Suppressor macrophage (primary cell): ENCODE data around the gene SLC27A4.
"Not testable (repeated sequence)": the region's sequence is repeated elsewhere in the genome, so short reads cannot be mapped to it uniquely, and the experiment has no call there.

Experiments used
- DNase-seq, 4 experiments: peaks; one replicate each; pipeline ENCODE4 v3.0.0-alpha.2; 2020 to 2022

The SLC27A4 gene

DNA sequence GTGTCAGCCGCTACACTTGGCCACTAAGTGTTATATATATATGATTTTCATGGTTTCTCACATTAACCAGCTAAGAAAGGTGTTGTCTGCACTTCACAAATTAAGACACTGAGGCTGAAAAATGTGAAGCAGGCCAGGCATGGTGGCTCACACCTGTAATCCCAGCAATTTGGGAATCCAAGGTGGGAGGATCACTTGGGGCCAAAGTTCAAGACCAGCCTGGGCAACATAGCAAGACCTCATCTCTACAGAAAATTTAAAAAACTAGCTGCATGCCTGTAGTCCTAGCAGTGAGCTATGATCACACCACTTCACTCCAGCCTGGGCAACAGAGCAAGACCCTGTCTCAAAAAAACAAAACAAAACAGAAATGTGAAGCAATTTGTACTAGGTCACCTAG, 15.9 kb upstream of the SLC27A4 start:
- no peak for DNase-seq

DNA sequence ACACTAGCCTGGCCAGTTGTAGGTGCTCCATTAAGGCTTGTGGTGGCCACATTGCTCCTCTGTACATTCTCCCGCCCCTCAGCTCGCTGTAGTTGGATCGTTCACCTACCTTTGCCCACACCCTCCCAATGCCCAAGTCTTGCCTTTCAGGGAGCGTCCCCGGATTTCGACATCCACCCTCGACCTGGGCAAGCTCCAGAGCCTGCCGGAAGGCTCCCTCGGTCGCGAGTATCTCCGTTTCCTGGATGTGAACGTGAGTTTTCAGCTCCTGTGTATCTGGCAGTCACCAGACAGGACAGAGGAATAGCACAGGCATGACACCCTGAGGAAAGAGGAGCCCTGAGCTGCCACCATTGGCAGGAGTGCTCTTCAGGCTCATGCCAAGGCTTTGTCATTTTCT, 14.7 kb upstream of the SLC27A4 start:
- no peak for DNase-seq

DNA sequence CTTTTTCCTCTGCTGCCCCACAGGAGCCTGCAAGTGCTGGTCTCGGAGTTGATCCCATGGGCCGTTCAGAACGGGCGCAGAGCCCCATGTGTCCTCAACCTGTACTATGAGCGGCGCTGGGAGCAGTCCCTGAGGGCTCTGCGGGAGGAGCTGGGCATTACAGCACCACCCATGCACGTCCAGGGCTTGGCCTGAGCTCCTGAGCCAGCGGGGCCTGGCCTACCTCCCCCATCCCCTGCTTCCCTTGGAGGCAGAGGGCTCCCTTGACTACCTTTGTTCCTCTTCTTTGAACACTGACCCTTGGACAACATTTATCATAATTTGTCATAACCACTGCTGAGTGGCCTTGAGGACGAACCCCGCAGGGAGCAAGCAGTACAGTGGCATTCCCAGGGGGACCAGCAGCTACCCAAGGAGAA, 6.9 kb upstream of the SLC27A4 start:
- no peak for DNase-seq

DNA sequence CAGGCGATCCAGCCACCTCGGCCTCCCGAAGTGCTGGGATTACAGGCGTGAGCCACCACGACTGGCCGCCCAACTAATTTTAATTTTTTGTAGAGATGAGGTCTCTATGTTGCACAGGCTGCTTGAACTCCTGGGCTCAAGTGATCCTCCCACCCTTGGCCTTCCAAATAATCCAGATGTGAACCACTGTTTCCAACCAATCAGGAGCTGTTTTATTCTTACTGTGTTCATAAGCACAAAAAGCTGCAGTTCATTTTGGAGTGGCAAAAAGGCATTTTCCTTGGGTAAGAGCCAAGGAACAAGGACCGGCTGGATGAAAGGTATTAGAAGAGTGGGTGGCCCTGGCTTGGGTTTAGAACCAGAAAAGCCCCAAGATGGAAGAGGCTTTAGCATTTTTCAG, 5.2 kb upstream of the SLC27A4 start:
- DNase-seq, result no peak

DNA sequence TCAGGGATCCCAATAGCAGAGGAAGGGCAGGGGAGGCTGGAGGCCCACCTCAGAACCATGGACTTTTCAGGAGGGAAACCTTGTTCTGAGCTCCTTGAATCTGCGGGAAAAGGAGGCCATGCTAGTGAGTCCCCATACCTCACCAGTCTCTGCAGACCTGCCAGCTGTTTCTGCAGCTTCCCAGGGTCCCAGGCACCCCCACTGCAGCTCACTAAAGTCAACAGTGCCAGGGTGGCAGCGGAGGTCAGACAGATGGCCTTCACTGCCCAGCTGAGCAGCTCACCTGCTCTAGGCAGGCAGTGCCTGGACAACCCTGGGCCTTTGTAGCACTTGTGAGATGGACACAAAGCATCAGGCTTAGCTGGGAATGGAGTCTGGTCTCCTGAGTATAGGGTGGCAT, 4.4 kb upstream of the SLC27A4 start:
- no peak for DNase-seq

DNA sequence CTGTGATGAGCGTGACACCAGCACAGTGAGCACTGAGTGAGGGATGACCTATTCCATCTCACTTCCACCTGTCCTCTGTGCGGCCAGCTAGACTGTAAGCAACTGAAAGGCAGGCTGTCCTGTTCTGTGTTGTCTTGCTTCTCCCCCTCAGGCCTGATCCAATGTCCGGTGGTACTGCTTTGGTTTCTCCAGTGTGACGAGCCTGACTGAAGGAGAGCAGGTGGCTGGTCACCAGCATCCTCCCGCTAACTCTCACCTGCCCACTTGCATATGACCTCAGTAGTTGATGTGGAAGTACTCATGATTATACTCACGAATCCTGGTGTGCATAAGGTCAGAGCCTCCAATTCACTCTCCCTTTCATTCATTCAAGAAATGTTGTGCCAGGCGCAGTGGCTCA, 2.4 kb upstream of the SLC27A4 start:
- no peak for DNase-seq

DNA sequence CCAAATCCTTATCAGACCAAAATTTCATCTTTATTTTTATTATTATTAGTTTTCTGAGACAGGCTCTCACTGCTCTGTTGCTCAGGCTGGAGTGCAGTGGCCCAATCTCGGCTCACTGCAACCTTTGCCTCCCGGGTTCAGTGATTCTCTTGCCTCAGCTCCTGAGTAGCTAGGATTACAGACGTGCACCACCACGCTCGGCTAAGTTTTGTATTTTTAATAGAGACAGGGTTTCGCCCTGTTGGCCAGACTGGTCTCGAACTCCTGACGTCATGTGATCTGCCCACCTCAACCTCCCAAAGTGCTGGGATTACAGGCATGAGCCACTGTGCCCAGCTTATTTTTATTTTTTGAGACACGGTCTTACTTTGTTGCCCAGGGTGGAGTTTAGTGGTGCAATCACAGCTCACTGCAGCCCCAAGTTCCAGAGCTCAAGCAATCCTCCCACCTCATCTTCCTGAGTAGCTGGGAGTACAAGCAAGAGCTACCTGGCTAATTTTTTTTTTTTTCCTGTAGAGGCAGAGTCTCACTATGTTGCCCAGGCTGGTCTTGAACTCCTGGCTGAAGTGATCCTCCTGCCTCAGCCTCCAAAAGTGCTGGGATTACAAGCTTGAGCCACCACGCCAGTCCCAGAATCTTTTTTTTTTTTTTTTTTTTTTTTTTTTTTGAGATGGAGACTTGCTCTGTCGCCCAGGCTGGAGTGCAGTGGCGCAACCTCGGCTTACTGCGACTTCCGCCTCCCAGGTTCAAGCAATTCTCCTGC, 1.3 kb upstream of the SLC27A4 start:
- DNase-seq, result not testable (repeated sequence)

DNA sequence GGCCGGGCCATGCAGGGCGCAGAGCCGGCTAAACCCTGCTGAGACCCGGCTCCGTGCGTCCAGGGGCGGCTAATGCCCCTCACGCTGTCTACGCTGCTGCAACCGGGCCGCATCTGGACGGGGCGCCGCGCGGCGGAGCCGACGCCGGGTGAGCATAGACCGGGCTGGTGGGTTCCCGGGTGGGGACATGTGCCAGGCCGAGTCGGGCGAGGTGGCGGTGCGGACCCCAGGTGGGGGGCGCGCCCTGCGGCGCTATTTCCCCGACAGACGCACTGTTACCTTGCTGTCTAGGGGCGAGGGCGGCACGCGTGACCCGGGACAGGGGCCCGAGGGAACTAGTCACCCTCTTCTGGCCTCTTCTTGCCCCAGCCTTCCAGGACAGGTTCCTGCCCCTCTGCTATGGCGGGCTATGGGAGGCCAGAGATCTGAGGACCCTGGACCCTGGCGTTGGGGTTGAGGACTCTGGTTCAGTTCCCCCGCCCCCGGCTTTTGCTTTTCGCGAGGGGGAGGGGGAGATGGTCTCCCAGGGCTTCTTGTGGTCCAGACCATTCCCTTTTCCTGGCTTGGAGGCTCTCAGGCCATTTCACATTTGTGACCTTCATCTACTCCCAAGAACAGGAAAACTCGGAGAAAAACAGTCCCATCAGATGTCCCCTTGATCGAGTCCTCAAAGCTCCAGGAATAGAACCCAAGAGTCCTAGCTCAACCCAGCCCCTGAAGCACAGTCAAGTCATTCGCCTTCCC, 536 bp downstream of the SLC27A4 start:
- peak in 3 of 4 experiments; percentile 5 to 26 (median 22) for DNase-seq

DNA sequence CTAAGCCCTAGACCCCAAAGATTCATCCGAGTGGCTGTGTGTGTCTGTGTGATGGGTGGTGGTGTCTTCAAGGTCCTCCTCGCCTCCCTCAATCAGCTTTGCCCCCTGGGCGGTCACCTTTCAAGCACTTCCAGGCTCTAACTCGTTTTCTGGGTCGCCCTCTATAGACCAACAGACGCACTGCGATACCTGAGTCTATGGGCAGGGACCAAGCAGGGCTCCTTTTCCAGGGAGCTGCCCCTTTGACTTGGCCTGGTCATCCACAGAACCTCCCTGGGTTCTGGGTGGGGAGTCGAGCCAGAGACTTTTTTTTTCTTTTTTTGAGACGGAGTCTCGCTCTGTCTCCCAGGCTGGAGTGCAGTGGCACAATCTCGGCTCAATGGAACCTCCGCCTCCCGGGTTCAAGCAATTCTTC, 1.1 kb downstream of the SLC27A4 start:
- DNase-seq, result peak; percentile 59 to 76 (median 72)

DNA sequence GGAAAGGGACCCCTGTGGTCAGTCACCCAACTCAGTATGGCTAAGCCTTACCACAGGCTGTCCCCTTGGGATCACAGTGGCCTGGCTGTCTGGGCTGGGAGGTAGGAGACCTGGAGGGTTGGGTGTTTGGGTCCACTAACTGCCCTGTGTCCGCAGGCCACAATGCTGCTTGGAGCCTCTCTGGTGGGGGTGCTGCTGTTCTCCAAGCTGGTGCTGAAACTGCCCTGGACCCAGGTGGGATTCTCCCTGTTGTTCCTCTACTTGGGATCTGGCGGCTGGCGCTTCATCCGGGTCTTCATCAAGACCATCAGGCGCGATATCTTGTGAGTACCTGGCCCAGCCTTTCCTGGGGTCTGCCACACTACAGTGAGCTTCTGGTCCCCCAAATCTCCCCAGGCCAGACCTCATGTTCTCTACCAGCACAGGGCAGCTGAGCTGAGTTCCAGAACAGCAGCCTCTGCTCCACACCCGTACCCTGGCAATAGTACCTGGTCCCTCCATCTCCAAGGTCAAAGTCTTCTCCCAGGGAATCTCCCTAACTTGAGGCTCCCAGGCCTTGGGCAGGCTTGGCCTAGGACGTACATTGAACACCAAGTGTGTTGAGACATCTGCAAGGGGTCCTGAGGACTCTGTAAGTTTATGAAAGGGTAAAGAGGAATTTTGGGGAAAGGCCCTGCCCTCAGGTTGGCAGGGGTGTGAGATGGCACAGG, 2.8 kb downstream of the SLC27A4 start:
- no peak for DNase-seq

DNA sequence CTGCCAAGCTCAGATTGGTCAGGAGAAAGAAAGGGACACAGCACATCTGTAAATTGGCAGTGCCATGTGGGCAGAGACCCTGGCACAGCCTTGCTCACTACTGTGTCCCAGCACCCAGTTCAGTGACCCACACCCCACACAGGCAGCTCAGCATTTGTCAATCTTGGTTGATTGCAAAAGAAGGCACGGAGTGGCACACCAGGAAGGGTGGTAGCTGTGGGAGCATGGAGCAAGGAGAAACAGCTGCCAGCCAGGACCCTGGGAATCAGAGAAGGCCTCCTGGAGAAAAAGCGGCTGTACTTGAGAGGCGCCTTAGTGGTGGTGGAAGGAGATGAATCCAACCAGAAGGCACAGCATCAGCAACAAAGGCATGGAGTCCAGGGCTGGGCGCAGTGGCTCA, 3.5 kb downstream of the SLC27A4 start:
- DNase-seq, result no peak

DNA sequence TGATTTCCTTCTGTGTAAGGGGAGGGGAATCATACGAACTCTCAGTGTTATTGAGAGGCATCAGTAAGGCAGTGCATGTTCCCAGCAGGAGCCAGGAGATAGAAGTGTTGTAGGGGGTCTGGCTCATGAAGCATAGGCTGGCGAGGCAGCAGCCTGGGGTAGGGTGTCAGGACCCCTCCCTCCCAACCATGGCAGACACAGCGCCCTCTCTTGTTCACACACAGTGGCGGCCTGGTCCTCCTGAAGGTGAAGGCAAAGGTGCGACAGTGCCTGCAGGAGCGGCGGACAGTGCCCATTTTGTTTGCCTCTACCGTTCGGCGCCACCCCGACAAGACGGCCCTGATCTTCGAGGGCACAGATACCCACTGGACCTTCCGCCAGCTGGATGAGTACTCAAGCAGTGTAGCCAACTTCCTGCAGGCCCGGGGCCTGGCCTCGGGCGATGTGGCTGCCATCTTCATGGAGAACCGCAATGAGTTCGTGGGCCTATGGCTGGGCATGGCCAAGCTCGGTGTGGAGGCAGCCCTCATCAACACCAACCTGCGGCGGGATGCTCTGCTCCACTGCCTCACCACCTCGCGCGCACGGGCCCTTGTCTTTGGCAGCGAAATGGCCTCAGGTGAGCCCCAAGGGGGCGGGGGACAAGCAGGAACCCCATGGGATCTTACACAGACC, 4.7 kb downstream of the SLC27A4 start:
- no peak for DNase-seq

DNA sequence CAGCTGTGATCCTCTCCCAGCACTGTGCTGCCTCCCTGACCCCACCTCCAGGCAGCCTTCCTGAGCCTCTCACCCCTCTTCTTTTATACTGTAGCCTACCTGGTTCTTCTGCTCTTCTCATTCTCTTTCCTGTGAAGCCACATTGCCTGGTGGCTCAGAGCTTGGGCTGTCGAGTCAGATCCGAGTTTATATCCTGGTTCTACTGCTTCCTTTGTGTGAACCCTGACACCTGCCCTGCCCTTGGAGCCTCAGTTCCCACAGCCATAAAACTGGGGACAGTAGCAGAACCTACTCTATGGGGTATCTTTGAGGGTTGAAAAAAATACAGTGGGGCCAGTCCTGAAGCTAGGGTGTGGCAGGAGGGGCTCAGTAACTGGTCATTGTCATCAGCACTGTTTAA, 8.8 kb downstream of the SLC27A4 start:
- no peak for DNase-seq

DNA sequence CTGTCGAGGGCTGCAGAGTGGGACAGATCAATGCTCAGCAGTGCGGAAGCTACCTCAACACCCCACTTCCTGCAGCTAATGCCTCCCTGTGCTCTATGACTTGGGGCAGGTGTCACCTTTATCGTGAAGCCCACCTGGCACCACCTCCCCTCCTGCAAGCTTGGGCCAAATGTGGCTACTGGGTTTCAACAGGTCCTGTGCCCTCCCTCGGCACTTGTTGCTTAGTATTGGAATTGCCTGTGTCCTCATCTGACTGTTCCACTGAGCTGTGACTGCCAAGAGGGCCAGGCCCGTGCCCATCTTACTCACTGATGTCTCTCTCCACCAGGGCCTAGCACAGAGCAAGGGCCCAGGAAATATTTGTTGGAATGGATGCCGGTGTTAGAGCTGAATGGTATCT, 9.4 kb downstream of the SLC27A4 start:
- no peak for DNase-seq

DNA sequence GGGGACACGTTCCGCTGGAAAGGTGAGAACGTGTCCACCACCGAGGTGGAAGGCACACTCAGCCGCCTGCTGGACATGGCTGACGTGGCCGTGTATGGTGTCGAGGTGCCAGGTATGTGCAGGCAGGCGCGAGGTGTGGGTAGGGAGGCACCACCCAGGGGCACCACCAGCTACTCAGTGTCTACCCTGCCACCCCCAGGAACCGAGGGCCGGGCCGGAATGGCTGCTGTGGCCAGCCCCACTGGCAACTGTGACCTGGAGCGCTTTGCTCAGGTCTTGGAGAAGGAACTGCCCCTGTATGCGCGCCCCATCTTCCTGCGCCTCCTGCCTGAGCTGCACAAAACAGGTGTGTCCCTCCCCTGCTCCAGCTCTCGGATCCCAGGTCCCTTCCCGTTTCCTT, 15.1 kb downstream of the SLC27A4 start:
- DNase-seq, result no peak

DNA sequence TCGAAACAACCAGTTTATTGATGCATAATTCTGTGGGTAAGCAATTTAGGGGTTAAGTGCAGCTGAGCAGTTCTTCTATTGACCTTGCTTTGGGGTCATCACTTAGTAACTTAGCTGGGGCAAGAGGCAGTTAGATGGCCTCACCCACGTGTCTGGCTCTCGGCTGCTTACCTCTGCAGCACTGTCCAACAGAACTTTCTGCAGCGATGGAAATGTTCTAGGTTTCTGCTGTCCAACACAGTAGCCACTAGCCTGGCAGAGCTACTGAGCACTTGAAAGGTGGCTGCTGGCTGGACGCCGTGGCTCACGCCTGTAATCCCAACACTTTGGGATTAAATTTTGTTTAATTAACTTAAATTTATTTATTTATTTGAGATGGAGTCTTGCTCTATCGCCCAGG, 17.8 kb downstream of the SLC27A4 start:
- DNase-seq, result no peak

DNA sequence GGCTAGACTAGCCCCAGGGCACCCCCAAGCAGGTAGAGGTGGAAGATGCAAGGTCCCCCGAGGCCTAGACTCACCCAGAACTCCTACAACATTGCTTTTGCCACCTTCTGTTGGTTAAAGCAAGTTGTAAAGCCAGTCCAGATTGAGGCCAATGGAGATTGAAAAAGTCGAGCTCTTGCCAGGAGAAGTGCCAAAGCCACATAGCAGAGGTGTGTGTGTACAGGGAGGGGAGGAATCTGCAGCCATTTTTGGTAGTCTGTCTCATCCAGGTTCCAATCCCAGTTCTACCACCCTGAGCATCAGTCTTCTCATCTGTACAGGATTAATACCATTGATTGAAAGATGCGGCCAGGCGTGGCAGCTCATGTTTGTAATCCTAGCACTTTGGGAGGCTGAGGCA, 18.5 kb downstream of the SLC27A4 start:
- no peak for DNase-seq

DNA sequence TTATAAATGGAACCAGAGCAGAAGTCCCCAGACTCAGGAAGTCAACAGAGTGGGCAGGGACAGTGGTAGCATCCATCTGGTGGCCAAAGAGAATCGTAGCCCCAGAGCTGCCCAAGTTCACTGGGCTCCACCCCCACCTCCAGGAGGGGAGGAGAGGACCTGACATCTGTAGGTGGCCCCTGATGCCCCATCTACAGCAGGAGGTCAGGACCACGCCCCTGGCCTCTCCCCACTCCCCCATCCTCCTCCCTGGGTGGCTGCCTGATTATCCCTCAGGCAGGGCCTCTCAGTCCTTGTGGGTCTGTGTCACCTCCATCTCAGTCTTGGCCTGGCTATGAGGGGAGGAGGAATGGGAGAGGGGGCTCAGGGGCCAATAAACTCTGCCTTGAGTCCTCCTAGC, 20.5 kb downstream of the SLC27A4 start:
- no peak for DNase-seq

DNA sequence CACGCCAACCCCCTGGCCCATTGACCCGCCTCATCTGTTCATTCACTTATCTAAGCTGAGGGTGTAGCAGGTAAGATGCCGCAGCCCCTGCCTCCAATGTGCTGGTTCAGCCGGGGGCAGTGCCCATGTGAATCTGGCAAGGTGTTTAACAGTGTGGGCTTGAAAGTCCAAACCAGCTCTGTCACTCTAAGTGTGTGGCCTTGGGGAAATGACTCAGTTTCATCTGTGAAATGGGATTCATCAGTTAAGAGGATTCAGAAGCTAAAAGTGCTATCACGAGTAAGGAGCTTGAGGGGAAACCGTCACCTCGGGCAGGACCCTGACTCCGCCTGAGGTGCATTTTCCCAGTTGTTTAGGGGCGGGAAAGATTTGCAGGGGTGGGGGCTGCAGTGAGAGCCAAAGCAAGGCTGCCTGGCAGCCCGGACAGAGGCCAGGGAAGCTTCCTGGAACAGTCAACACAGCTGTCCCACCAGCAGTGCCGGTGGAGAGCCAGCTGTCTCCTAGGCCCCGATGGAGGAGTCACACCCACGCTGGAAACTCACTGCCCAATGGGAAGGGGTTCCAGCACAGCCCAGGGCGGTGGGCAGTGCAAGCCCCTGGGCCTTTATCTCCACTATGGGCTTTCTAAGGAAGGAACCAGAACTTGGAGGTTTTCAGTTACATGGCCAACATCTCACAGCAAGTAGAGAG, 21.1 kb downstream of the SLC27A4 start:
- no peak for DNase-seq

DNA sequence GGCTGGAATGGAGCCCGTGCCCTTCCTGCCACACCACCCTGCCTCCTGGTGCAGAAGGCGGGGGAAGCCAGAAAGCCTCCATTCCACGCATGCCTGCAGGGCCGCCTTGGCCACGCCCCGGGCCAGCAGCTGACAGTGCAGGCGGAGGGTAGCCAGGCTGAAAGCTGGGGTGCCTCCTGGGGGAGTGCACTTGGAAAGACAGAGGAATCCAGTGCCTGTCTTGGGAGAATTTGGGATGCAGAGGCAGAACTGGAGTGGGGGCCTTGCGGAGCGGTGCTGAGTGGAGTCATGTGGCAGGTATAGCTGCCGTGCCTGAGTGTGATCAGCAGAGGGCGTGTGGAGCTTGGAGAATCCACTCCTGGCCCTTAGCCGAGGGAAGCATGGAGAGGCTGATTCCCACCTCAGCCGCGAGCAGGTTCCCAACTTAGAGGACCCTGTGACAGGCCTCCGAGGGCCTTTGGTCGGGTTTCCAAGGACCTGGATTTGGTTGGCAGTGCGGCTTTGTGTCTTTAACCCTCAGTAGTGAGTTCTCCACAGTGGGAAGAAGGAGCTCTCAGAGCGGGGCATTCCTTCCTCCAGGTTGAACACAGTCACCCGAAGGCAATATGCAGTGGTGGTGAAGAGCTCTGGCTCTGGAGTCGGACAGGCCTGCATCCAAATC, 21.8 kb downstream of the SLC27A4 start:
- peak; percentile 80 to 85 (median 82) for DNase-seq

DNA sequence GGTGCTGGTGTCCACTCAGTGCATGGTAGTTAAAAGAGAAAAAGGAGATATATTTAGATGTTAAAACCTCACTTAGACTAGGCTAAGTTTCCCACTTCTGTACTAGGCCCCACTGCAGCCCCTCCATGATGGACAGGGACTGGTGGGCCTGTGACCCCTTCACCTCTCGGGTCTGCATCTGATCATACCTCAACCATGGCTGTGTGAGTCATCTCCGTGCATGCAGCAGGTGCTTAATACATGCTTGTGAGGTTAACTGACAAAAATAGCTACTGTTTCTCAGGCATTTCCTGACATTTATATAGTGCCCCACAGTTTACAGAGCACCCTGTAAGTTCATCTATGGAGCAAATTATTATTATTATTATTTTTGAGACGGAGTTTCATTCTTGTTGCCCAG, 22.4 kb downstream of the SLC27A4 start:
- DNase-seq, result no peak

DNA sequence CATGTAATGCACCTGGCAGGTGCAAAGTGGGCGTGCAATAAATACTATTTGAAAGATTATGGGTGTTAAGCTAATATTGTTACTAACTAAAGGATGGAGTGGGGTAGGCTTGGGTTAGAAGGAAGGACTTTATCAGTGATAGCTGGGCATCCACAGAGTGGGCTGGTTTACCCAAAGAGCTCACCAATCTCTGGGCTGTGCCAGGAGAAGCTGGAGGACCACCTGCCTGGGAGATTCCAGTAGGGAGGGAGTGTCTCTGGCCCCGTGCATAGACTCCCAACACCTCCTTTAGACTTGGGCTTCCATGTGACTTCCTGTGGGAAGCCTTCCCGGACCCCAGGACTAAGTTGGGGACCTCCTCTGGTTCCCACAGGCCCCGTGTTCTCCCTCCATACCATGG, 25.2 kb downstream of the SLC27A4 start:
- no peak for DNase-seq
